Spinal cord (tissue), 10 donors: ENCODE measurements around the gene FAN1. TPM values are rescaled to one million over a fixed set of nuclear protein-coding genes. Genes with fewer than 3 reads are reported as not detected.
A peak's percentile ranks its signal among the peaks of the same experiment; 100 is the strongest.

Experiments used
- DNase-seq, 6 donors: peaks; one replicate each; pipeline versions ENCODE4 v3.0.0 to v3.0.0-alpha.2; 2013 to 2015; ENCODE audit warnings: low spot score in 6 of 6, low read depth in 4 of 6
- H3K27ac ChIP-seq: one replicate; pipeline ENCODE4 v1.5.1; 2013; ENCODE audit warnings: low read depth, low read length, control low read depth
- H3K27me3 ChIP-seq: one replicate; pipeline ENCODE4 v1.6.1; 2013; ENCODE audit warnings: low read length; ENCODE audit not compliant: control insufficient read depth, insufficient read depth
- H3K36me3 ChIP-seq: one replicate; pipeline ENCODE4 v1.6.1; 2013; ENCODE audit warnings: low read length; ENCODE audit not compliant: control insufficient read depth, insufficient read depth
- H3K4me1 ChIP-seq: one replicate; pipeline ENCODE4 v1.6.1; 2013; ENCODE audit warnings: low read length; ENCODE audit not compliant: control insufficient read depth, insufficient read depth
- H3K4me3 ChIP-seq: one replicate; pipeline ENCODE4 v1.5.1; 2013; ENCODE audit warnings: low read depth, low read length, control low read depth
- H3K9me3 ChIP-seq: one replicate; pipeline ENCODE4 v1.6.1; 2013; ENCODE audit warnings: low read length; ENCODE audit not compliant: control insufficient read depth, insufficient read depth
- WGBS: methylation state at CpG from one replicate; pipeline ENCODE4 v1.1.5; 2013; ENCODE audit warnings: missing lambda C conversion rate; ENCODE audit not compliant: insufficient coverage; 5-methylcytosine and 5-hydroxymethylcytosine counted together
- polyA plus RNA-seq, 2 donors: library from polyadenylated mRNA; unstranded; fragments of 120-200 nt; gene quantifications; one replicate each; pipeline ENCODE4 v1.2.1, GENCODE V29; 2013; ENCODE audit not compliant: insufficient read length in 2 of 2
- total RNA-seq, 2 donors: library from RNA; depleted of rRNA in 1 of 2; stranded (reverse); fragments of 120-200 nt in 1 of 2; fragments of >200 nt in 1 of 2; gene quantifications; one replicate each; pipeline versions ENCODE4 v1.2.3 to v1.2.4, GENCODE V29; 2013 to 2014
- donor health status: healthy.

The FAN1 gene
- total and polyA plus RNA-seq, 4 donors = 33.2 to 37.1 (median 36.2) TPM

- 100% methylated on average over 1 of the region's 2 CpGs for WGBS
- no peaks in the 10 kb centered on the region for H3K36me3 ChIP-seq
- no peaks in the 10 kb centered on the region for H3K9me3 ChIP-seq
- no peak overlapping the region for H3K4me3 ChIP-seq
- no peak overlapping the region for H3K27ac ChIP-seq
- H3K4me1 ChIP-seq = no peaks in the 10 kb centered on the region
- H3K27me3 ChIP-seq = no peaks in the 10 kb centered on the region
- peak in 1 of 6 donors; percentile 43 for DNase-seq
These were observed 66.0 kb downstream of the FAN1 start for GRCh38 chr15:30969724-30970123.

GRCh38 chr15:30973379-30973778 is 69.7 kb downstream of the FAN1 start:
- Histone ChIP-seq H3K4me3 (no peak overlapping the region), H3K9me3 (no peaks in the 10 kb centered on the region), H3K4me1 (no peaks in the 10 kb centered on the region), H3K27me3 (no peaks in the 10 kb centered on the region), H3K36me3 (no peaks in the 10 kb centered on the region), H3K27ac (no peak overlapping the region)
- DNase-seq = no peak
- 81% methylated on average over 4 of the region's 4 CpGs for WGBS

GRCh38 chr15:30974112-30974511 is 70.4 kb downstream of the FAN1 start:
- no peak overlapping the region for H3K4me3 ChIP-seq
- no peaks in the 10 kb centered on the region for H3K27me3 ChIP-seq
- no peaks in the 10 kb centered on the region for H3K36me3 ChIP-seq
- DNase-seq = no peak
- no CpG with 5 or more reads among the region's 5 CpGs for WGBS
- H3K4me1 ChIP-seq = no peaks in the 10 kb centered on the region
- H3K9me3 ChIP-seq = no peaks in the 10 kb centered on the region
- H3K27ac ChIP-seq = no peak overlapping the region

GRCh38 chr15:30978328-30978727 is 74.6 kb downstream of the FAN1 start:
- no peak overlapping the region for H3K27ac ChIP-seq

GRCh38 chr15:30979457-30979856 is 75.7 kb downstream of the FAN1 start:
- Histone ChIP-seq H3K4me3 (no peak overlapping the region), H3K9me3 (no peaks in the 10 kb centered on the region), H3K27ac (no peak overlapping the region), H3K27me3 (no peaks in the 10 kb centered on the region), H3K4me1 (peaks cover 7% of the 10 kb centered on the region), H3K36me3 (no peaks in the 10 kb centered on the region)
- no CpG with 5 or more reads among the region's 5 CpGs for WGBS
- no peak for DNase-seq

More at GRCh38 chr15:30978328-30978727, 74.6 kb downstream of the FAN1 start:
- H3K9me3 ChIP-seq = no peaks in the 10 kb centered on the region
- DNase-seq = no peak
- no peaks in the 10 kb centered on the region for H3K36me3 ChIP-seq
- H3K4me3 ChIP-seq = no peak overlapping the region
- peaks cover 7% of the 10 kb centered on the region for H3K4me1 ChIP-seq
- no peaks in the 10 kb centered on the region for H3K27me3 ChIP-seq

- H3K27ac ChIP-seq = peak overlapping the region; percentile 54
These were observed 80.4 kb downstream of the FAN1 start for GRCh38 chr15:30984118-30984517.

GRCh38 chr15:30984542-30984941 is 80.8 kb downstream of the FAN1 start:
- no peak overlapping the region for H3K4me3 ChIP-seq
- H3K4me1 ChIP-seq = peaks cover 24% of the 10 kb centered on the region
- H3K27me3 ChIP-seq = no peaks in the 10 kb centered on the region
- WGBS = 32% methylated on average over 3 of the region's 6 CpGs
- no peaks in the 10 kb centered on the region for H3K36me3 ChIP-seq
- no peaks in the 10 kb centered on the region for H3K9me3 ChIP-seq
- peak overlapping the region; percentile 54 for H3K27ac ChIP-seq
- DNase-seq = peak in 2 of 6 donors; percentile 8 to 31

More at GRCh38 chr15:30984118-30984517, 80.4 kb downstream of the FAN1 start:
- no peak overlapping the region for H3K4me3 ChIP-seq
- H3K9me3 ChIP-seq = no peaks in the 10 kb centered on the region
- DNase-seq = no peak
- 46% methylated on average over 2 of the region's 3 CpGs for WGBS
- no peaks in the 10 kb centered on the region for H3K27me3 ChIP-seq
- peaks cover 21% of the 10 kb centered on the region for H3K4me1 ChIP-seq
- H3K36me3 ChIP-seq = no peaks in the 10 kb centered on the region

GRCh38 chr15:30985081-30985531 is 81.4 kb downstream of the FAN1 start:
- WGBS = 35% methylated on average over 3 of the region's 3 CpGs
- Histone ChIP-seq H3K36me3 (no peaks in the 10 kb centered on the region), H3K27ac (peak overlapping the region; percentile 54), H3K9me3 (no peaks in the 10 kb centered on the region), H3K27me3 (no peaks in the 10 kb centered on the region), H3K4me3 (no peak overlapping the region), H3K4me1 (peaks cover 27% of the 10 kb centered on the region)
- peak in 3 of 6 donors; percentile 31 to 69 (median 59) for DNase-seq

GRCh38 chr15:30990036-30990435 is 86.3 kb downstream of the FAN1 start:
- peaks cover 23% of the 10 kb centered on the region for H3K4me1 ChIP-seq
- peak overlapping the region; percentile 91 for H3K4me3 ChIP-seq
- no peaks in the 10 kb centered on the region for H3K27me3 ChIP-seq
- DNase-seq = no peak
- WGBS = no CpG with 5 or more reads among the region's 2 CpGs
- H3K9me3 ChIP-seq = no peaks in the 10 kb centered on the region
- H3K36me3 ChIP-seq = no peaks in the 10 kb centered on the region
- no peak overlapping the region for H3K27ac ChIP-seq

GRCh38 chr15:30990446-30991254 is 86.9 kb downstream of the FAN1 start:
- Histone ChIP-seq H3K36me3 (no peaks in the 10 kb centered on the region), H3K27me3 (no peaks in the 10 kb centered on the region), H3K4me3 (peak overlapping the region; percentile 91), H3K9me3 (no peaks in the 10 kb centered on the region), H3K4me1 (peaks cover 19% of the 10 kb centered on the region), H3K27ac (peak overlapping the region; percentile 90)
- WGBS = 2% methylated on average over 14 of the region's 24 CpGs
- peak in 2 of 6 donors; percentile 24 to 33 for DNase-seq
